ENCODE measurements around the gene RXFP4. TPM values are rescaled to one million over a fixed set of nuclear protein-coding genes. Genes with fewer than 3 reads are reported as not detected.
"Not testable (repeated sequence)": the region's sequence is repeated elsewhere in the genome, so short reads cannot be mapped to it uniquely, and the experiment has no call there.

RXFP4 gene
- total RNA-seq, 1 donor from 2014 or later, result not detected

- intact Hi-C loops (cut with micrococcal nuclease), result no loop called here
- no peak for DNase-seq
- ATAC-seq, result no peak
These were observed 20.7 kb upstream of the RXFP4 start for GRCh38 chr1:155920717-155921116.

- intact Hi-C loops (cut with micrococcal nuclease), result no loop called here
- DNase-seq (no peak), ATAC-seq (no peak)
These were observed 15.9 kb upstream of the RXFP4 start for GRCh38 chr1:155925506-155925905.

GRCh38 chr1:155929057-155929456 is 12.4 kb upstream of the RXFP4 start:
- intact Hi-C loops (cut with micrococcal nuclease), result no loop called here

GRCh38 chr1:155930725-155931124 is 10.7 kb upstream of the RXFP4 start:
- ATAC-seq; intact Hi-C loops (cut with micrococcal nuclease): not testable (repeated sequence)

More at GRCh38 chr1:155929057-155929456, 12.4 kb upstream of the RXFP4 start:
- no peak for ATAC-seq
- no peak for DNase-seq

GRCh38 chr1:155931332-155932038 is 10.0 kb upstream of the RXFP4 start:
- no peak for ATAC-seq
- intact Hi-C loops (cut with micrococcal nuclease), result no loop called here
- no peak for DNase-seq

More at GRCh38 chr1:155930725-155931124, 10.7 kb upstream of the RXFP4 start:
- DNase-seq, result not testable (repeated sequence)

- DNase-seq (no peak), ATAC-seq (no peak)
- intact Hi-C loops (cut with micrococcal nuclease), result no loop called here
These were observed 9.4 kb upstream of the RXFP4 start for GRCh38 chr1:155932081-155932480.

GRCh38 chr1:155932487-155932886 is 9.0 kb upstream of the RXFP4 start:
- no peak for DNase-seq
- ATAC-seq, result no peak
- intact Hi-C loops (cut with micrococcal nuclease), result no loop called here

- DNase-seq, result no peak
- no peak for ATAC-seq
- intact Hi-C loops (cut with micrococcal nuclease), result no loop called here
These were observed 7.8 kb upstream of the RXFP4 start for GRCh38 chr1:155933591-155934096.

- intact Hi-C loops (cut with micrococcal nuclease), result no loop called here
These were observed 7.1 kb upstream of the RXFP4 start, which contains the start of gene KHDC4 for GRCh38 chr1:155934097-155934935. KHDC4 (minus strand) TSS chr1:155934413; CDS start chr1:155934373, 40 bp downstream.

GRCh38 chr1:155934936-155935590 is 6.4 kb upstream of the RXFP4 start:
- DNase-seq, result no peak
- intact Hi-C loops (cut with micrococcal nuclease), result no loop called here
- ATAC-seq, result no peak

More at GRCh38 chr1:155934097-155934935, 7.1 kb upstream of the RXFP4 start, which contains the start of gene KHDC4:
- ATAC-seq (peak; percentile 97), DNase-seq (peak; percentile 95)

GRCh38 chr1:155938220-155938627 is 3.2 kb upstream of the RXFP4 start:
- intact Hi-C loops (cut with micrococcal nuclease), result no loop called here
- ATAC-seq, result peak; percentile 16
- no peak for DNase-seq

GRCh38 chr1:155940482-155940992 is 901 bp upstream of the RXFP4 start:
- DNase-seq (no peak), ATAC-seq (peak; percentile 77)
- intact Hi-C loops (cut with micrococcal nuclease), result loop anchor here (5.0 kb wide), 1 partner anchor 42 kb away; no protein-coding TSS in a partner anchor

GRCh38 chr1:155941845-155942531 is 550 bp downstream of the RXFP4 start:
- ATAC-seq (no peak), DNase-seq (no peak)
- intact Hi-C loops (cut with micrococcal nuclease), result loop anchor here (5.0 kb wide), 1 partner anchor 40 kb away; no protein-coding TSS in a partner anchor

GRCh38 chr1:155942578-155943141 is 1.2 kb downstream of the RXFP4 start:
- intact Hi-C loops (cut with micrococcal nuclease), result loop anchor here (5.0 kb wide), 1 partner anchor 40 kb away; no protein-coding TSS in a partner anchor
- no peak for ATAC-seq
- no peak for DNase-seq

GRCh38 chr1:155944444-155944799 is 3.0 kb downstream of the RXFP4 start:
- ATAC-seq (no peak), DNase-seq (no peak)
- intact Hi-C loops (cut with micrococcal nuclease), result loop anchor here (5.0 kb wide), 1 partner anchor 38 kb away; no protein-coding TSS in a partner anchor

GRCh38 chr1:155946633-155947219 is 5.3 kb downstream of the RXFP4 start:
- DNase-seq (no peak), ATAC-seq (no peak)
- intact Hi-C loops (cut with micrococcal nuclease), result no loop called here

- intact Hi-C loops (cut with micrococcal nuclease), result no loop called here
- ATAC-seq (no peak), DNase-seq (no peak)
These were observed 5.9 kb downstream of the RXFP4 start for GRCh38 chr1:155947292-155947691.

- DNase-seq (no peak), ATAC-seq (no peak)
- intact Hi-C loops (cut with micrococcal nuclease), result no loop called here
These were observed 6.3 kb downstream of the RXFP4 start for GRCh38 chr1:155947741-155948140.
